A673 (cell line): Measurements from ENCODE around the gene YTHDF1. TPM values are rescaled to one million over a fixed set of nuclear protein-coding genes. Genes with fewer than 3 reads are reported as not detected.

Experiments
- BruUV-seq: library from RNA; stranded (reverse); fragments of 400-500 nt; replicated peaks from 2 replicates; lab custom pipeline; 2021; lab: Mats Ljungman, UMichigan
- CTCF ChIA-PET: fragments of 300-600 bp; sonication (Branson Sonifier 250); formaldehyde crosslinking; loops from one replicate; lab custom pipeline; 2022; ENCODE audit warnings: antibody characterized with exemption; lab: Charles Lee
- POLR2A ChIA-PET: fragments of 300-600 bp; sonication (Branson Sonifier 250); formaldehyde crosslinking; loops from one replicate; lab custom pipeline; 2022; ENCODE audit warnings: antibody characterized with exemption; ENCODE audit not compliant: low non-redundant PET; lab: Charles Lee
- DNase-seq: peaks from one replicate; pipeline ENCODE4 v3.0.0-alpha.2; 2015; ENCODE audit warnings: low spot score
- H3K27ac ChIP-seq: fragments of 200-600 bp; sonication (generic); 2 replicates; pipeline ENCODE4 v1.5.1; 2016; ENCODE audit warnings: mixed run types, low read depth, mild to moderate bottlenecking, mixed read lengths, antibody characterized with exemption, low read length; ENCODE audit not compliant: poor library complexity, severe bottlenecking
- H3K27me3 ChIP-seq: fragments of 200-600 bp; sonication (generic); replicated peaks from 2 replicates; pipeline ENCODE4 v1.6.1; 2017; ENCODE audit warnings: mixed run types, low read depth, mild to moderate bottlenecking, mixed read lengths, antibody characterized with exemption, low read length; ENCODE audit not compliant: insufficient read depth, poor library complexity
- H3K36me3 ChIP-seq: fragments of 200-600 bp; sonication (generic); 2 replicates; pipeline ENCODE4 v1.6.1; 2016; ENCODE audit warnings: mixed run types, mild to moderate bottlenecking, mixed read lengths, antibody characterized with exemption, low read length; ENCODE audit not compliant: insufficient read depth, poor library complexity, severe bottlenecking
- H3K4me1 ChIP-seq: fragments of 200-600 bp; sonication (generic); 2 replicates; pipeline ENCODE4 v1.6.1; 2017; ENCODE audit warnings: mixed run types, mild to moderate bottlenecking, mixed read lengths, antibody characterized with exemption, low read length; ENCODE audit not compliant: insufficient read depth, poor library complexity, severe bottlenecking
- H3K4me3 ChIP-seq: fragments of 200-600 bp; sonication (generic); 2 replicates; pipeline ENCODE4 v1.5.1; 2016; ENCODE audit warnings: low read depth, mixed run types, mild to moderate bottlenecking, mixed read lengths, low read length; ENCODE audit not compliant: poor library complexity, severe bottlenecking
- H3K9me3 ChIP-seq: fragments of 200-600 bp; sonication (generic); 2 replicates; pipeline ENCODE4 v1.6.1; 2016; ENCODE audit warnings: mixed run types, low read depth, mild to moderate bottlenecking, mixed read lengths, antibody characterized with exemption, low read length; ENCODE audit not compliant: poor library complexity, severe bottlenecking
- EZH2 ChIP-seq: fragments of 200-600 bp; sonication (generic); IDR thresholded peaks from 2 replicates; pipeline ENCODE4 v1.6.1; 2017; ENCODE audit warnings: borderline replicate concordance, low read depth, mild to moderate bottlenecking, mixed read lengths, antibody characterized with exemption, low read length; ENCODE audit not compliant: poor library complexity, severe bottlenecking
- intact Hi-C: fragments of 100-400 bp; cut with micrococcal nuclease; formaldehyde crosslinking; loops from one replicate; pipeline ENCODE4 v1.10.0; 2022; ENCODE audit not compliant: unreplicated experiment
- total RNA-seq: library from RNA; stranded (reverse); gene quantifications from 2 replicates; pipeline ENCODE4 v1.2.3, GENCODE V29; 2021
- TF ChIP-seq, protein P1 (sequence below): fragments of 300-800, 200-600 bp; sonication (generic); conservative IDR thresholded peaks from 2 replicates; pipeline ENCODE4 v1.5.1; 2017; ENCODE audit warnings: low read depth, mild to moderate bottlenecking, antibody characterized with exemption, low read length, moderate library complexity, mixed read lengths

YTHDF1 gene
- total RNA-seq, 1 experiment from 2014 or later: 52.4 TPM

DNA sequence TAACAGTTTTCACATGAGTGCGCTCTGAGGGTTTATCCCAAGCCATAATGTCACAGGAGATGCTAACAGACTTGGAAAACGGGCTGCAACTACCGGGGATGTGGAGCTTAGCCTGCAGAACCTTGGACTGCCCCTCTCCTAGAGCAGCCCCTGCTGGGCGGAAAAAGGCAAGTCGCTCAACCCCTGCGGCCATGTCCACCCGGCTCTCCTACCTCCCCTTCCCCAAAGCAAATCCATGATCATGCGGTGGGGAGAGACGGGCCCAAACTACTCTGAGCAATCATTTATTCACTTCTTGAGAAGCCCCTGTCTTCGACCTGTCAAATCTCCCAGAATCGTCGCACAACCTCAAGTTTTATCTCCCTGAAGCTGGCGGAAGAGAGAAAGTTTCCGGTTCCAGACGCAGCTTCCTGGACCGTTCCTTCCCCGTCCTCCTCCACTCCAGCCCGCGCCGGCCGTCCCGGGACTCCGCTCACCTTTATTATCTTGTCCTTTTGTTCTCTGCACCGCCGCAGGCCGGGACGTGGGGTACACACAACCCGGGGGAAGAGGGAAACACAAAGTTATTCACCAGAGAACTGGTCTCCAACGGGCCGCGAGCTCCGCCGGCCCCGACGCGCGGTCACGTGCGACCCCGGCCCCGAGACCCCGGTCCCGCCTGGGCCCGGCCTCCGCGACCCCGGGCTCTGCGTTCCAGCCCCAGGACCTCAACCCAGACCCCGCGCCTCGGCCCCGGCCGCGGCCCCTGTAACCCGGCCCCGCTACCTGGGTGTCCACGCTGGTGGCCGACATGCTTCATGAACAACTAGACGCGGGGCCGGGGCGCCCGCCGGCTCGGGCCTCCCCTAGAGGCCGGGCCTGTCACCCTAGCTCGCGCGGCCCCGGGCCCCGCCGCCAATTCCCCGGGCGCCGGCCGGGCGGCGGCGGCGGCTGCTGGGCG is 560 bp downstream of the YTHDF1 start:
- Histone ChIP-seq H3K4me3 (peak overlapping the region; percentile 85), H3K36me3 (peaks cover 40% of the 10 kb centered on the region), H3K9me3 (no peaks in the 10 kb centered on the region), H3K4me1 (no peaks in the 10 kb centered on the region), H3K27ac (peak overlapping the region; percentile 87), H3K27me3 (peaks cover 4% of the 10 kb centered on the region)
- peak; percentile 29 for DNase-seq
- intact Hi-C loops: no loop called here
- TF ChIP-seq EZH2: no peak
- TF ChIP-seq, protein P1, sequence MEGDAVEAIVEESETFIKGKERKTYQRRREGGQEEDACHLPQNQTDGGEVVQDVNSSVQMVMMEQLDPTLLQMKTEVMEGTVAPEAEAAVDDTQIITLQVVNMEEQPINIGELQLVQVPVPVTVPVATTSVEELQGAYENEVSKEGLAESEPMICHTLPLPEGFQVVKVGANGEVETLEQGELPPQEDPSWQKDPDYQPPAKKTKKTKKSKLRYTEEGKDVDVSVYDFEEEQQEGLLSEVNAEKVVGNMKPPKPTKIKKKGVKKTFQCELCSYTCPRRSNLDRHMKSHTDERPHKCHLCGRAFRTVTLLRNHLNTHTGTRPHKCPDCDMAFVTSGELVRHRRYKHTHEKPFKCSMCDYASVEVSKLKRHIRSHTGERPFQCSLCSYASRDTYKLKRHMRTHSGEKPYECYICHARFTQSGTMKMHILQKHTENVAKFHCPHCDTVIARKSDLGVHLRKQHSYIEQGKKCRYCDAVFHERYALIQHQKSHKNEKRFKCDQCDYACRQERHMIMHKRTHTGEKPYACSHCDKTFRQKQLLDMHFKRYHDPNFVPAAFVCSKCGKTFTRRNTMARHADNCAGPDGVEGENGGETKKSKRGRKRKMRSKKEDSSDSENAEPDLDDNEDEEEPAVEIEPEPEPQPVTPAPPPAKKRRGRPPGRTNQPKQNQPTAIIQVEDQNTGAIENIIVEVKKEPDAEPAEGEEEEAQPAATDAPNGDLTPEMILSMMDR: 0 out of 2 replicates have a peak, but pooled peaks have one; percentile 22
- ChIA-PET CTCF (interaction anchor here (0.6 kb wide), 1 partner anchor 243 kb away, joined by 3 read pairs; no protein-coding TSS in a partner anchor), POLR2A (no interaction called here)
- TSS peak; percentile 49 for BruUV-seq

GRCh38 chr20:63214514-63214913 is 1.4 kb downstream of the YTHDF1 start:
- intact Hi-C loops: no loop called here
- H3K27me3 ChIP-seq: no peaks in the 10 kb centered on the region
- no peak overlapping the region for H3K27ac ChIP-seq
- no peak for TF ChIP-seq EZH2
- TF ChIP-seq, protein P1: no peak
- ChIA-PET POLR2A (no interaction called here), CTCF (no interaction called here)
- no peaks in the 10 kb centered on the region for H3K9me3 ChIP-seq
- H3K4me1 ChIP-seq: no peaks in the 10 kb centered on the region
- BruUV-seq: no TSS peak
- DNase-seq: no peak
- peak overlapping the region; percentile 85 for H3K4me3 ChIP-seq
- H3K36me3 ChIP-seq: peaks cover 47% of the 10 kb centered on the region

DNA sequence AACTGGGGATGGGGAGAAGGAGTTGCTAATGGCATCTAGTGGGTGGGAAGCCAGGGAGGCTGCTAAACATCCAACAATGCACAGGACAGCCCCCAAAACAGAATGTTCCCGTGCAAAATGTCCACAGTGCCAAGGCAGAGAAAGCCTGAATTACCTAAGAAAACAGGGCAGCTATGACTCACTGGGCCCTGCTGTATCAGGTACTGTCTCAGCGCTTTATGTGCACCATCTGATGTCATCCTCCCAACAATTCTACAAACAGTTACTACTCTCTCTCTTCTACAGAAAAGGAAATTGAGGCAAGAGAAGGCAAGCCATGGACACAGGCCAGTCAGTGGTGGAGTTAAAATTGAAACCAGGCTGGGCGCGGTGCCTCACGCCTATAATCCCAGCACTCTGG is 3.1 kb downstream of the YTHDF1 start:
- ChIA-PET CTCF (no interaction called here), POLR2A (no interaction called here)
- Histone ChIP-seq H3K27ac (no peak overlapping the region), H3K27me3 (no peaks in the 10 kb centered on the region), H3K4me3 (no peak overlapping the region), H3K9me3 (no peaks in the 10 kb centered on the region), H3K4me1 (no peaks in the 10 kb centered on the region), H3K36me3 (peaks cover 64% of the 10 kb centered on the region)
- no TSS peak for BruUV-seq
- intact Hi-C loops: no loop called here
- no peak for DNase-seq
- TF ChIP-seq, protein P1: no peak
- no peak for TF ChIP-seq EZH2
